Measurements from ENCODE around the gene TMCO4.
A peak's percentile ranks its signal among the peaks of the same experiment; 100 is the strongest.
"Not testable (repeated sequence)": the region's sequence is repeated elsewhere in the genome, so short reads cannot be mapped to it uniquely, and the experiment has no call there.

The TMCO4 gene

GRCh38 chr1:19799230-19800075, at the start of gene TMCO4:
TSS of gene TMCO4 (minus strand) at chr1:19799916. CDS start at chr1:19780758, 19,158 bp downstream.
- DNase-seq, result peak in 1 of 2 donors; percentile 41

- DNase-seq, result not testable (repeated sequence)
Measured at GRCh38 chr1:19849307-19849706, 49.6 kb upstream of the TMCO4 start.

- not testable (repeated sequence) for DNase-seq
Measured at GRCh38 chr1:19847334-19847733, 47.6 kb upstream of the TMCO4 start.

- no peak for DNase-seq
Measured at GRCh38 chr1:19846338-19846737, 46.6 kb upstream of the TMCO4 start.

- no peak for DNase-seq
Measured at GRCh38 chr1:19845555-19845954, 45.8 kb upstream of the TMCO4 start.

- DNase-seq, result no peak
Measured at GRCh38 chr1:19844731-19845495, 45.2 kb upstream of the TMCO4 start.

- no peak for DNase-seq
Measured at GRCh38 chr1:19840228-19840627, 40.5 kb upstream of the TMCO4 start.

- DNase-seq, result no peak
Measured at GRCh38 chr1:19837866-19838265, 38.1 kb upstream of the TMCO4 start.

GRCh38 chr1:19835578-19835977, 35.9 kb upstream of the TMCO4 start:
- no peak for DNase-seq

GRCh38 chr1:19831441-19831840, 31.7 kb upstream of the TMCO4 start:
- DNase-seq, result no peak

GRCh38 chr1:19828546-19828945, 28.8 kb upstream of the TMCO4 start:
- no peak for DNase-seq

- no peak for DNase-seq
Measured at GRCh38 chr1:19825298-19825697, 25.6 kb upstream of the TMCO4 start.

GRCh38 chr1:19824541-19824940, 24.8 kb upstream of the TMCO4 start:
- no peak for DNase-seq

GRCh38 chr1:19824036-19824435, 24.3 kb upstream of the TMCO4 start:
- DNase-seq, result no peak

GRCh38 chr1:19819701-19820100, 20.0 kb upstream of the TMCO4 start:
- no peak for DNase-seq

- no peak for DNase-seq
Measured at GRCh38 chr1:19818324-19818723, 18.6 kb upstream of the TMCO4 start.

- DNase-seq, result no peak
Measured at GRCh38 chr1:19817160-19817559, 17.4 kb upstream of the TMCO4 start.

GRCh38 chr1:19816737-19817086, 17.0 kb upstream of the TMCO4 start:
- not testable (repeated sequence) for DNase-seq

- DNase-seq, result no peak
Measured at GRCh38 chr1:19815801-19816736, 16.4 kb upstream of the TMCO4 start.

- DNase-seq, result no peak
Measured at GRCh38 chr1:19814681-19815503, 15.2 kb upstream of the TMCO4 start, which contains the start of gene RNF186. TSS of gene RNF186 (minus strand) at chr1:19815283. CDS start at chr1:19815101, 182 bp downstream.

GRCh38 chr1:19814244-19814661, 14.5 kb upstream of the TMCO4 start:
- DNase-seq, result no peak

- no peak for DNase-seq
Measured at GRCh38 chr1:19813643-19813960, 13.9 kb upstream of the TMCO4 start.
